ENCODE results near the gene MYO9A.

The MYO9A gene

GRCh38 chr15:71784719-71785118 lies 333.2 kb downstream of the MYO9A start:
- no peak for DNase-seq

- DNase-seq, result no peak
Observed at GRCh38 chr15:71782422-71783165, 335.4 kb downstream of the MYO9A start.

GRCh38 chr15:71781965-71782265 lies 336.0 kb downstream of the MYO9A start:
- no peak for DNase-seq

GRCh38 chr15:71781179-71781964 lies 336.6 kb downstream of the MYO9A start:
- DNase-seq, result no peak

GRCh38 chr15:71780115-71780976 lies 337.6 kb downstream of the MYO9A start:
- peak; percentile 65 for DNase-seq

- no peak for DNase-seq
Observed at GRCh38 chr15:71779073-71779797, 338.7 kb downstream of the MYO9A start.

- DNase-seq, result no peak
Observed at GRCh38 chr15:71777216-71777943, 340.6 kb downstream of the MYO9A start.

GRCh38 chr15:71776304-71776703 lies 341.6 kb downstream of the MYO9A start:
- DNase-seq, result no peak

- no peak for DNase-seq
Observed at GRCh38 chr15:71775856-71776255, 342.1 kb downstream of the MYO9A start.

- no peak for DNase-seq
Observed at GRCh38 chr15:71773206-71773859, 344.6 kb downstream of the MYO9A start.
